Ascending aorta (tissue), 2 donors: ENCODE measurements around the gene C1orf167. TPM values are rescaled to one million over a fixed set of nuclear protein-coding genes. Genes with fewer than 3 reads are reported as not detected.
A peak's percentile ranks its signal among the peaks of the same experiment; 100 is the strongest.

ENCODE experiments used
- DNase-seq, 2 donors: peaks; one replicate each; pipeline ENCODE4 v3.0.0-alpha.2; 2019; ENCODE audit warnings: low spot score in 2 of 2
- H3K27ac ChIP-seq, 2 donors: fragments of 200-600 bp; sonication (generic); one replicate each; pipeline ENCODE4 v1.5.1; 2016 to 2017; ENCODE audit warnings: mild to moderate bottlenecking in 1 of 2
- H3K27me3 ChIP-seq: fragments of 200-600 bp; sonication (generic); one replicate; pipeline ENCODE4 v1.5.1; 2017
- H3K36me3 ChIP-seq, 2 donors: fragments of 200-600 bp; sonication (generic); one replicate each; pipeline ENCODE4 v1.5.1; 2016
- H3K4me1 ChIP-seq, 2 donors: fragments of 200-600 bp; sonication (generic); one replicate each; pipeline ENCODE4 v1.5.1; 2016 to 2017; ENCODE audit warnings: mild to moderate bottlenecking in 1 of 2
- H3K4me3 ChIP-seq, 2 donors: fragments of 200-600 bp; sonication (generic); one replicate each; pipeline ENCODE4 v1.5.1; 2016 to 2017; ENCODE audit warnings: mild to moderate bottlenecking in 1 of 2
- H3K9me3 ChIP-seq, 2 donors: fragments of 200-600 bp; sonication (generic); one replicate each; pipeline ENCODE4 v1.5.1; 2016
- intact Hi-C: fragments of 100-400 bp; cut with DNase I; formaldehyde crosslinking; loops from one replicate; pipeline ENCODE4 v1.15.1; 2023
- total RNA-seq: library from RNA; depleted of rRNA; stranded (reverse); fragments of >200 nt; gene quantifications from one replicate; pipeline ENCODE4 v1.1.0, GENCODE V29; 2016
- TF ChIP-seq, protein P1 (sequence below), 3 experiments: fragments of 200-600 bp in 2 of 3; fragments of 450-650 bp in 1 of 3; sonication (generic) in 2 of 3; IDR thresholded peaks; one replicate each; pipeline ENCODE4 v1.5.1; 2016 to 2019; ENCODE audit warnings: antibody characterized with exemption in 3 of 3, mild to moderate bottlenecking in 1 of 3, moderate library complexity in 1 of 3

C1orf167 gene
- total RNA-seq, 1 donor from 2014 or later = not detected

DNA sequence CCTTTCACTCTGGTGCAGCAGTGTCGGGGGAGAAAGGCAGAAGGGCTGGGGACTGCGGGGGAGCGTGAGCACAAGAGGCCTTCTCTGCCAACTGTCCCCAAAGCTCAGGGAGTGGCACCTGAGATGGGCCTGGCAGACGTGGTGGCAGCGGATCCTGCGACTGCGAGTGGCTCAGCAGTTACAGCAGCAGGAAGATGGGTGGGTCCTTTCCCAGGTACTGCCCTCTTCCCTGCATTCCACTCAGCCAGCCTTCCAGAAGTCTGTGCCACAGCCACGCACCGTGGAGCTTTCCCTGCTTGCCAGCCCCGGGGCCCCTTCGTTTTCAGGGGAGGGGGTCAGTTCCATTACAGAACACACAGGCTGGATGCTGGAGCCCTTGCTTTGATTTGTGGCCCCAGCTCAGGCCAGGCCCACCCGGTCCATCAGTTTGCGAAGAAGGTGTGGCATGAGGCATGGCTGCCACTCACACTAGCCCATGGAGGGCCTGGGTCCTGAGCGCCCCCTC is 26.6 kb downstream of the C1orf167 start:
- TF ChIP-seq, protein P1, sequence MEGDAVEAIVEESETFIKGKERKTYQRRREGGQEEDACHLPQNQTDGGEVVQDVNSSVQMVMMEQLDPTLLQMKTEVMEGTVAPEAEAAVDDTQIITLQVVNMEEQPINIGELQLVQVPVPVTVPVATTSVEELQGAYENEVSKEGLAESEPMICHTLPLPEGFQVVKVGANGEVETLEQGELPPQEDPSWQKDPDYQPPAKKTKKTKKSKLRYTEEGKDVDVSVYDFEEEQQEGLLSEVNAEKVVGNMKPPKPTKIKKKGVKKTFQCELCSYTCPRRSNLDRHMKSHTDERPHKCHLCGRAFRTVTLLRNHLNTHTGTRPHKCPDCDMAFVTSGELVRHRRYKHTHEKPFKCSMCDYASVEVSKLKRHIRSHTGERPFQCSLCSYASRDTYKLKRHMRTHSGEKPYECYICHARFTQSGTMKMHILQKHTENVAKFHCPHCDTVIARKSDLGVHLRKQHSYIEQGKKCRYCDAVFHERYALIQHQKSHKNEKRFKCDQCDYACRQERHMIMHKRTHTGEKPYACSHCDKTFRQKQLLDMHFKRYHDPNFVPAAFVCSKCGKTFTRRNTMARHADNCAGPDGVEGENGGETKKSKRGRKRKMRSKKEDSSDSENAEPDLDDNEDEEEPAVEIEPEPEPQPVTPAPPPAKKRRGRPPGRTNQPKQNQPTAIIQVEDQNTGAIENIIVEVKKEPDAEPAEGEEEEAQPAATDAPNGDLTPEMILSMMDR (IDR thresholded peaks at IDR 0.05) = no peak
- H3K4me3 ChIP-seq = no peak overlapping the region
- no peak for DNase-seq
- H3K27ac ChIP-seq = peak overlapping the region; percentile 88 to 91
- peaks cover 26 to 62% of the 10 kb centered on the region in 2 donors for H3K4me1 ChIP-seq
- no peaks in the 10 kb centered on the region for H3K9me3 ChIP-seq
- H3K27me3 ChIP-seq = no peaks in the 10 kb centered on the region
- H3K36me3 ChIP-seq = peaks cover 3 to 16% of the 10 kb centered on the region in 2 donors
- intact Hi-C loops = loop anchor here (5.0 kb wide), 1 partner anchor 119 kb away; no protein-coding TSS in a partner anchor

DNA sequence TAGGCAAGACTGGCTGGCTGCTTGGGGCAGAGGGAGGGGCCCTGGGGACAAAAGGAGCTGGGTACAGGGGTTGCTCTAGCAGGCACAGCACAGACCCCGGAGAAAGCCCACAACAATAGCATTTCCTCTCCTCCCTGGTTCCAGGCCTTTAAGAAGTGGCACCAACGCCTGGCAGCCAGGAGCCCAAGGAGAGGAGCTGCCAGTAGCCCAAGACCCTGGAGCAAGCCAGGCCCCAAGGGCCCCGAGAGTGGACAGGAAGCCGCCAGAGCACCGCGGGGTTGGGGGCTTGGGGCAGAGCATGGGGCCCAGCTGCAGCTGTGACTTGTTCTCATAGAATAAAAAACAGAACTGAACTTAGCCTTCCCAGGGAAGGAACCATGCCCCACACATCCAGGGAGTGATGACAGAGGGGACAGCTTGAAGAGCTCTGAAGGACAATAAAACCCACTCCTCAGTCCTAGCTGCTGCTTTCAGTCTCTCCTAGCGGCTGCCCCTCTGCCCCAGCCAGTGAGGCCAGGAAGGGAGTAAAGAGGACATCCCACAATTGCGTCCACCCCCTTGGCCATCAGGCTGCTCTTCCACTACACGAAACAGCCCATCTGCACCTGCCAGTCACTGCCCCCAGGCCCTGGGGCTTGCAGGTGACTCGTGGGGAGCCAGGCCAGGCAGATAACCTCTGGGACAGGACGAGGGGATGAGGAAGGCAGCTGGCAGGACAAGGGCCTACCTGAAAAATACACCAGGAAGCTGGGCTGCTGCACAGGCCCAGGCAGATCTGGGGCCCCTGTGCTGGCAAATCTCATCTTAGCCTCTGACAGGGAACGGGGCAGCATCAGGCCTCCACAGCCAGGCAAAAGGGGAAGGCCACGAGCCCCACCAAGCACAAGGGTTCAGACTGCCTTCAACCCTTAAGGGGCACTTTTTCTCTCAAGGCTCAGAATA is 27.4 kb downstream of the C1orf167 start:
- H3K9me3 ChIP-seq = no peaks in the 10 kb centered on the region
- H3K36me3 ChIP-seq = peaks cover 11 to 24% of the 10 kb centered on the region in 2 donors
- H3K4me3 ChIP-seq = no peak overlapping the region
- H3K4me1 ChIP-seq = peaks cover 26 to 62% of the 10 kb centered on the region in 2 donors
- H3K27me3 ChIP-seq = no peaks in the 10 kb centered on the region
- no peak for DNase-seq
- intact Hi-C loops = loop anchor here (2.0 to 5.0 kb wide), 3 partner anchors 53 to 118 kb away; partner anchors contain the start of genes AGTRAP and MAD2L2
- TF ChIP-seq, protein P1 (IDR thresholded peaks at IDR 0.05) = no peak
- peak overlapping the region; percentile 88 to 91 for H3K27ac ChIP-seq

DNA sequence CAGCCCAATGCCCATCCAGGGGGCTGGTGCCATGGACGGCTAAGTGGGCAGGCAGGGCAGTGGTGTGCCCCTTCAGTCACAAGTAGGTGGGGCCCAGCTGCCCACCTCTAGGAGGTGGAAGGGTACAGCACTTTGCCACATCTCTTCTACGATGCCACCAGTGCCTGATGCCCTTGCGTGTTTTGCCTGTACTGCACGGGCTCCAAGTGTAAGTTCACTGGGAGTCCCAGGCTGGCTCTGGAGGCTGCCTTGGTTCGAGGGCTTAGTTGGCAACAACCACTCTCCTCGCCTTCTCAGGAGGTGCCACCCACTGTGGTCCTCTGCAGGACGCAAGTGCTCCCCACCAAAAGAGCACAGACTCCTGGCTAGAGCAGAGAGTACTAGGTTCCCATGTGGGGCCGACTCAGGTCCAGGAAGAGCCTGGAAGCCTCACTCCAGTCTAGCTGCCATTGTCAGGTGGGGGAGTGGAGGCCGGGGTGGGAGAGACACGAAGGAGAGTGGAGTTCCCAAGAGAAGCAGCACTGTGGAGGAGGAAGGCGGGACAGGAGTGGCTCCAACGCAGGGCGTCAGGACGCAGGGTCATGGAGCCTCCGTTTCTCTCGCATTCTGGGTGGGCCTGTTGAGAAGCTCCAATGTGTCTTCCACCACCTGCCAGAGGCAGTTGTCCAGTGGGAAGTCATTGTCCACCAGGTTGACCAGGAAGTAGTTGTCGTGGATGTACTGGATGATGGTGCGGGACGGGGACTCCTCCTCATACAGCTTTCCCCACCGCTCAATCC is 28.3 kb downstream of the C1orf167 start:
- no peaks in the 10 kb centered on the region for H3K27me3 ChIP-seq
- no peak for DNase-seq
- H3K36me3 ChIP-seq = peaks cover 20 to 30% of the 10 kb centered on the region in 2 donors
- H3K4me3 ChIP-seq = no peak overlapping the region
- TF ChIP-seq, protein P1 (IDR thresholded peaks at IDR 0.05) = no peak
- H3K27ac ChIP-seq = peak overlapping the region; percentile 88 to 91
- intact Hi-C loops = loop anchor here (2.0 to 5.0 kb wide), 2 partner anchors 53 to 108 kb away; partner anchors contain the start of genes AGTRAP and MAD2L2
- no peaks in the 10 kb centered on the region for H3K9me3 ChIP-seq
- H3K4me1 ChIP-seq = peaks cover 26 to 55% of the 10 kb centered on the region in 2 donors

DNA sequence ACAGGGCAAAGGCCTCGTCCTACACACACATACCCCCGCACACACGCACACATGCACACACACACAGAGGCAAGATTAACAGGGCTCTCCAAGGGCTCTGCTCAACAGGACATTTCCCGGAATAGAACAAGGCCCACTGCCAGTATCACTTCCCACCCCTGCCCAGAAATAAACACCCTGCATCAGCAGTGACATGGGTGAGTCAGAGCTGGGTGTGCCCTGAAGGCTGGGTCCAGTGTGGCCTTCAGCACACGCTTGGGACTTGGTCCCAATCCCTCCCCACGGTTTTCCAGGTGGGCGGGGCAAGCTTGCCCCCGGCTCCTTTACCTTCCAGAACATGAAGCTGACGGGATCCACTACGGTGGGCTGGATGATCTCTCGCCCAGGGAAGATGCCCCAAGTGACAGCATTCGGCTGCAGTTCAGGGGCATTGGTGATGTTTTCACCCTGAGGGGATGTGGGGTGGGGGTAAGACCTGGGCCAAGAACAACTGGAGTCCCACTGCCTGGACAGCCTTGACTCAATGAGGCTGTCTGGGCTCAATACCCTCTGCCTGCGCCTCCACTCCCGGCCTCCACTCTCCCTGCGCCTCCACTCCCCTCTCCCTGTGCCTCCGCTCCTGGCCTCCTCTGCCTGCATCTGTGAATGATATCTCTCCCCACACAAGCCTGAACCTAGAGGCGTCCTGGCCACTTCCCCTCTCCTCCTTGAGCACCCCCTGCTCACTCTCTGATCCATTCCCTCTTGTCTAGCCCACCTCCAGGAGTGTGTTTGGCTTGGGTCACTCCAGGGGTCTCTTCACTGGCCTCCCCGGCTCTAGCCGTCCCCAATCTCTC is 29.1 kb downstream of the C1orf167 start:
- H3K4me3 ChIP-seq = peak overlapping the region in 1 of 2 donors; percentile 23
- H3K36me3 ChIP-seq = peaks cover 28 to 35% of the 10 kb centered on the region in 2 donors
- peaks cover 26 to 51% of the 10 kb centered on the region in 2 donors for H3K4me1 ChIP-seq
- H3K9me3 ChIP-seq = no peaks in the 10 kb centered on the region
- peak; percentile 89 to 98 for DNase-seq
- H3K27me3 ChIP-seq = no peaks in the 10 kb centered on the region
- intact Hi-C loops = loop anchor here (1.0 to 5.0 kb wide), 3 partner anchors 12 to 109 kb away; partner anchors contain the start of genes AGTRAP and MAD2L2
- TF ChIP-seq, protein P1 (IDR thresholded peaks at IDR 0.05) = no peak
- peak overlapping the region; percentile 88 to 91 for H3K27ac ChIP-seq
